Neural crest cell (in vitro differentiated cells): ENCODE data around the gene LDLRAD2. TPM values are rescaled to one million over a fixed set of nuclear protein-coding genes. Genes with fewer than 3 reads are reported as not detected.

ENCODE experiments used
- DNase-seq: peaks from one replicate; pipeline ENCODE4 v3.0.0; 2021; ENCODE audit warnings: low read depth, mixed read lengths, low spot score
- H3K27ac Mint-ChIP-seq: one replicate; pipeline ENCODE4 v1.8.0; 2021; ENCODE audit warnings: mild to moderate bottlenecking, mixed read lengths; ENCODE audit not compliant: unreplicated experiment
- H3K27me3 Mint-ChIP-seq: 2 replicates; pipeline ENCODE4 v1.8.0; 2021; ENCODE audit warnings: low read depth, mild to moderate bottlenecking, mixed read lengths
- H3K36me3 Mint-ChIP-seq: 2 replicates; pipeline ENCODE4 v1.8.0; 2021; ENCODE audit warnings: low read depth, mild to moderate bottlenecking, mixed read lengths
- H3K4me1 Mint-ChIP-seq: 2 replicates; pipeline ENCODE4 v1.8.0; 2021; ENCODE audit warnings: mixed read lengths
- H3K4me3 Mint-ChIP-seq: one replicate; pipeline ENCODE4 v1.8.0; 2021; ENCODE audit warnings: mild to moderate bottlenecking, mixed read lengths
- H3K9me3 Mint-ChIP-seq: 2 replicates; pipeline ENCODE4 v1.8.0; 2021; ENCODE audit warnings: mixed read lengths
- CTCF ChIP-seq: fragments of 200-600 bp; sonication (generic); conservative IDR thresholded peaks from 2 replicates; pipeline ENCODE4 v1.5.0; 2021; ENCODE audit warnings: antibody characterized with exemption, mild to moderate bottlenecking
- total RNA-seq: library from RNA; stranded (reverse); gene quantifications from 2 replicates; pipeline ENCODE4 v1.2.1, GENCODE V29; 2021

LDLRAD2 gene
- total RNA-seq, 1 donor from 2014 or later: 0.40 TPM

- Mint-ChIP-seq H3K36me3 (peaks cover 19% of the 10 kb centered on the region), H3K4me1 (peaks cover 13% of the 10 kb centered on the region)
Measured at GRCh38 chr1:21838359-21839157, 26.5 kb downstream of the LDLRAD2 start.

GRCh38 chr1:21839337-21840037 is 27.4 kb downstream of the LDLRAD2 start:
- H3K27me3 Mint-ChIP-seq: no peaks in the 10 kb centered on the region
- H3K4me3 Mint-ChIP-seq: no peak overlapping the region
- peaks cover 13% of the 10 kb centered on the region for H3K4me1 Mint-ChIP-seq
- DNase-seq: no peak
- no peak for TF ChIP-seq CTCF
- H3K36me3 Mint-ChIP-seq: peaks cover 10% of the 10 kb centered on the region
- no peak overlapping the region for H3K27ac Mint-ChIP-seq
- peaks cover 4% of the 10 kb centered on the region for H3K9me3 Mint-ChIP-seq

More at GRCh38 chr1:21838359-21839157, 26.5 kb downstream of the LDLRAD2 start:
- peaks cover 4% of the 10 kb centered on the region for H3K9me3 Mint-ChIP-seq
- H3K27me3 Mint-ChIP-seq: no peaks in the 10 kb centered on the region
- no peak for DNase-seq
- TF ChIP-seq CTCF: no peak
- no peak overlapping the region for H3K27ac Mint-ChIP-seq
- H3K4me3 Mint-ChIP-seq: no peak overlapping the region

- peaks cover 3% of the 10 kb centered on the region for H3K4me1 Mint-ChIP-seq
Measured at GRCh38 chr1:21840981-21841380, 28.9 kb downstream of the LDLRAD2 start.

GRCh38 chr1:21841852-21842466 is 29.9 kb downstream of the LDLRAD2 start:
- no peak for TF ChIP-seq CTCF
- H3K36me3 Mint-ChIP-seq: no peaks in the 10 kb centered on the region
- no peaks in the 10 kb centered on the region for H3K4me1 Mint-ChIP-seq
- no peak overlapping the region for H3K4me3 Mint-ChIP-seq
- no peak for DNase-seq
- no peak overlapping the region for H3K27ac Mint-ChIP-seq
- H3K9me3 Mint-ChIP-seq: no peaks in the 10 kb centered on the region
- no peaks in the 10 kb centered on the region for H3K27me3 Mint-ChIP-seq

More at GRCh38 chr1:21840981-21841380, 28.9 kb downstream of the LDLRAD2 start:
- Mint-ChIP-seq H3K9me3 (no peaks in the 10 kb centered on the region), H3K36me3 (no peaks in the 10 kb centered on the region), H3K27me3 (no peaks in the 10 kb centered on the region), H3K4me3 (no peak overlapping the region), H3K27ac (no peak overlapping the region)
- DNase-seq: no peak
- no peak for TF ChIP-seq CTCF

GRCh38 chr1:21842606-21843162 is 30.6 kb downstream of the LDLRAD2 start:
- DNase-seq: no peak
- H3K4me1 Mint-ChIP-seq: no peaks in the 10 kb centered on the region
- no peak overlapping the region for H3K27ac Mint-ChIP-seq
- TF ChIP-seq CTCF: no peak
- H3K4me3 Mint-ChIP-seq: no peak overlapping the region
- no peaks in the 10 kb centered on the region for H3K27me3 Mint-ChIP-seq
- no peaks in the 10 kb centered on the region for H3K36me3 Mint-ChIP-seq
- no peaks in the 10 kb centered on the region for H3K9me3 Mint-ChIP-seq
